Adrenal gland (tissue), 5 donors: ENCODE measurements around the gene UGT1A4.

Source experiments
- POLR2A ChIP-seq, 2 donors: fragments of 450-650 bp; IDR thresholded peaks; one replicate each; pipeline ENCODE4 v1.6.1; 2017; ENCODE audit warnings: antibody characterized with exemption in 2 of 2, mild to moderate bottlenecking in 2 of 2, moderate library complexity in 1 of 2
- TF ChIP-seq, protein P1 (sequence below), 6 experiments: fragments of 450-650 bp in 4 of 6; fragments of 200-600 bp in 2 of 6; sonication (generic) in 1 of 6; IDR thresholded peaks; 1 replicate in 5 of 6; 2 replicates in 1 of 6; pipeline versions ENCODE4 v1.5.1 to v1.8.0; 2016 to 2021; ENCODE audit warnings: antibody characterized with exemption in 6 of 6, mild to moderate bottlenecking in 2 of 6, moderate library complexity in 1 of 6
- donor health status: DM: no; HTN: no; CAD: no.

DNA sequence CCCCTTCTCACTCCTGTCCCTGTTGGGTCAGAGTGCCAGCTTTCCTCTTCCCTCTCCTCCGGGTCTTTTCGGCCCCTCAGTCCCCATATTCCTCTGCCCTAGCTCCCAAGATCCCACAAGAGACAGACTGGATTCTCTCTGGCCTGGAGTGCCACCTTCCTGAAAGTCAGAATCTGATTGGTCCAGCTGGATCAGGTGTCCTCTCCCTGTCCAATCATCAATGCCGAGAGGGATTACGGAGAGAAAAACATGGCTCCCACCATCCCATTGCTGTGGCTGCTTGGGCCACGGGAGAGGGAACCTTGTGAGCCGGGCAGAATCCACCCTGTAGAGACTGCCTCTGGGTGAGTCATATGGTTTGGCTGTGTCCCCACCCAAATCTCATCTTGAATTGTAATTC is 56.9 kb downstream of the UGT1A4 start:
- TF ChIP-seq, protein P1, sequence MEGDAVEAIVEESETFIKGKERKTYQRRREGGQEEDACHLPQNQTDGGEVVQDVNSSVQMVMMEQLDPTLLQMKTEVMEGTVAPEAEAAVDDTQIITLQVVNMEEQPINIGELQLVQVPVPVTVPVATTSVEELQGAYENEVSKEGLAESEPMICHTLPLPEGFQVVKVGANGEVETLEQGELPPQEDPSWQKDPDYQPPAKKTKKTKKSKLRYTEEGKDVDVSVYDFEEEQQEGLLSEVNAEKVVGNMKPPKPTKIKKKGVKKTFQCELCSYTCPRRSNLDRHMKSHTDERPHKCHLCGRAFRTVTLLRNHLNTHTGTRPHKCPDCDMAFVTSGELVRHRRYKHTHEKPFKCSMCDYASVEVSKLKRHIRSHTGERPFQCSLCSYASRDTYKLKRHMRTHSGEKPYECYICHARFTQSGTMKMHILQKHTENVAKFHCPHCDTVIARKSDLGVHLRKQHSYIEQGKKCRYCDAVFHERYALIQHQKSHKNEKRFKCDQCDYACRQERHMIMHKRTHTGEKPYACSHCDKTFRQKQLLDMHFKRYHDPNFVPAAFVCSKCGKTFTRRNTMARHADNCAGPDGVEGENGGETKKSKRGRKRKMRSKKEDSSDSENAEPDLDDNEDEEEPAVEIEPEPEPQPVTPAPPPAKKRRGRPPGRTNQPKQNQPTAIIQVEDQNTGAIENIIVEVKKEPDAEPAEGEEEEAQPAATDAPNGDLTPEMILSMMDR (IDR thresholded peaks at IDR 0.05), result no peak
- TF ChIP-seq POLR2A (IDR thresholded peaks at IDR 0.05), result no peak
